C4-2B (cell line): ENCODE results near the gene MAP3K15.

ENCODE experiments used
- CTCF ChIP-seq: fragments of 450-650 bp; conservative IDR thresholded peaks from 2 replicates; pipeline ENCODE4 v1.5.1; 2017; ENCODE audit warnings: mild to moderate bottlenecking
- ZFX ChIP-seq: fragments of 450-650 bp; IDR thresholded peaks from 2 replicates; pipeline ENCODE4 v1.6.1; 2017

- TF ChIP-seq CTCF: no peak
- no peak for TF ChIP-seq ZFX
These were observed 128.6 kb downstream of the MAP3K15 start for GRCh38 chrX:19386679-19387078.
